Glutamatergic neuron (in vitro differentiated cells): ENCODE measurements around the gene KRT28. TPM values are rescaled to one million over a fixed set of nuclear protein-coding genes. Genes with fewer than 3 reads are reported as not detected.

Experiments used
- DNase-seq: peaks from one replicate; pipeline ENCODE4 v3.0.0; 2022
- H3K27ac Mint-ChIP-seq: one replicate; pipeline ENCODE4 v1.8.0; 2020; ENCODE audit warnings: mild to moderate bottlenecking, mixed read lengths, inconsistent platforms; ENCODE audit not compliant: unreplicated experiment
- H3K27me3 Mint-ChIP-seq: one replicate; pipeline ENCODE4 v1.8.0; 2020; ENCODE audit warnings: mild to moderate bottlenecking, moderate library complexity, mixed read lengths, inconsistent platforms; ENCODE audit not compliant: unreplicated experiment
- H3K36me3 Mint-ChIP-seq: one replicate; pipeline ENCODE4 v1.8.0; 2020; ENCODE audit warnings: mild to moderate bottlenecking, mixed read lengths, inconsistent platforms; ENCODE audit not compliant: unreplicated experiment
- H3K4me1 Mint-ChIP-seq: one replicate; pipeline ENCODE4 v1.8.0; 2020; ENCODE audit warnings: mild to moderate bottlenecking, low read depth, mixed read lengths, inconsistent platforms; ENCODE audit not compliant: unreplicated experiment
- H3K4me3 Mint-ChIP-seq: one replicate; pipeline ENCODE4 v1.8.0; 2020; ENCODE audit warnings: mild to moderate bottlenecking, mixed read lengths, inconsistent platforms; ENCODE audit not compliant: unreplicated experiment
- H3K9me3 Mint-ChIP-seq: one replicate; pipeline ENCODE4 v1.8.0; 2020; ENCODE audit warnings: mild to moderate bottlenecking, moderate library complexity, mixed read lengths, inconsistent platforms; ENCODE audit not compliant: unreplicated experiment
- CTCF ChIP-seq: fragments of 200-600 bp; sonication (generic); IDR thresholded peaks from one replicate; pipeline ENCODE4 v1.5.0; 2021; ENCODE audit not compliant: partially characterized antibody, unreplicated experiment
- total RNA-seq: library from RNA; stranded (reverse); fragmentation: NEBNext Ultra II Directional; extraction: Animal tissue kit (Norgen Biotek cat#: 25700); gene quantifications from one replicate; pipeline ENCODE4 v1.2.1, GENCODE V29; 2021; ENCODE audit not compliant: unreplicated experiment

The KRT28 gene
- total RNA-seq, 1 donor from 2014 or later: not detected

DNA sequence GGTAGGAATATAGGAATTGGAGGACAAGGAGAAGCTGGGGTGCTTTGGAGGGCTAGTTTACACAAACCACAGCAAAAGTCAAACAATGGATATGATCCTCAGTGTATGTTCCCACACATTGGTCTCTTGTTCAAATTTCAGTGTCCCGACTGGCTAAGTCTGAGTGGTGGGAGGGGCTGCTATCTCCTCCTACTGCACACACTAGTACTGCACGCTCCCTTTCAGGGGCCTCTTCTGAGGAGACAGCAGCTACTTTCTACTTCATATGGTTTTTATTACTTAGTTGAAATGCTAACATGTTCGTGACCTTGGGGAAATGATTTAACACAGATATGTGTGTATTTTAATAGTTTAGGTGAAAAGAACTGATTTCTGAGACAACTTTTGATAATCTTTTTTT lies 41.5 kb upstream of the KRT28 start:
- H3K4me3 Mint-ChIP-seq: no peak overlapping the region
- TF ChIP-seq CTCF: no peak
- H3K27ac Mint-ChIP-seq: no peak overlapping the region
- H3K9me3 Mint-ChIP-seq: no peaks in the 10 kb centered on the region
- no peaks in the 10 kb centered on the region for H3K27me3 Mint-ChIP-seq
- no peak for DNase-seq
- H3K36me3 Mint-ChIP-seq: no peaks in the 10 kb centered on the region
- no peaks in the 10 kb centered on the region for H3K4me1 Mint-ChIP-seq

- no peak for DNase-seq
- no peak overlapping the region for H3K27ac Mint-ChIP-seq
- H3K9me3 Mint-ChIP-seq: no peaks in the 10 kb centered on the region
- H3K27me3 Mint-ChIP-seq: no peaks in the 10 kb centered on the region
- TF ChIP-seq CTCF: no peak
- H3K4me3 Mint-ChIP-seq: no peak overlapping the region
- no peaks in the 10 kb centered on the region for H3K36me3 Mint-ChIP-seq
- no peaks in the 10 kb centered on the region for H3K4me1 Mint-ChIP-seq
These were observed 39.4 kb upstream of the KRT28 start for GRCh38 chr17:40839194-40839593.

GRCh38 chr17:40836020-40836419 lies 36.3 kb upstream of the KRT28 start:
- Mint-ChIP-seq H3K4me3 (no peak overlapping the region), H3K27me3 (no peaks in the 10 kb centered on the region), H3K27ac (no peak overlapping the region), H3K36me3 (no peaks in the 10 kb centered on the region), H3K4me1 (no peaks in the 10 kb centered on the region), H3K9me3 (no peaks in the 10 kb centered on the region)
- TF ChIP-seq CTCF: no peak
- no peak for DNase-seq

DNA sequence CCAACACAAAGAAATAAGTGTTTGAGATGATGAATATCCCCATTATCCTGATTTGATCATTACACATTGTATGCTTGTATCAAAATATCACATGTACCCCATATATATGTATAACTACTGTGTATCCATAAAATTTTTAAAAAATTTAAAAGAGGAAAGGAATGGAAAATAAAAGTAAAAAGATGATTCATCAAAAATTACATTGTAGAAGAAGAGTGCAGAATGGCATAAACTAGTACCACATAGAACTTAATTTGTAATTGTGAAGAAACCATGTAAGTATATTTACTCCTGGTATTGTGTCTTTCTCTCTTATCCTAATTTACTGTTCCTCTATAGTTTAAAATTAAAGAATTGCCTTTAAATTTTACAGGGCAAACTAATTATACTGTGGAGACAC lies 34.1 kb upstream of the KRT28 start:
- Mint-ChIP-seq H3K4me3 (no peak overlapping the region), H3K27ac (no peak overlapping the region), H3K4me1 (no peaks in the 10 kb centered on the region), H3K36me3 (no peaks in the 10 kb centered on the region), H3K9me3 (no peaks in the 10 kb centered on the region), H3K27me3 (no peaks in the 10 kb centered on the region)
- DNase-seq: no peak
- no peak for TF ChIP-seq CTCF

DNA sequence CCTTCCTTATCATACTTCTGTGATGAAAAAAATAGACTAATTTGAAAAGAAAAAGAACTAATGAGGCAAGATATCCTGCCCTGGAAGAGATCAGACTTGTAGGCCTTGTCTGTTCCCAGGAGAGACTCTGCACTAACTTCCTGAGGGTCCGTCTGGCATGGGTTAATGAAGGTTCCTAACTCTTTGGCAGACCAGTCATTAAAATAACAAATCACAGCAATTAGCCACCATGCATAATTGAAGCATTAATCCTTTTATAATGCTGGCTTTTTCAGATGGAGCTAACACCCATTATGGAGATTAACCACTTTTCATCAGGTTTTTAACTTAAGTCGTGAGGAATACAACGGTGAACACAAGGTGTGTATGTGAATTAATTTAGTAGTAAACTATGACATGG lies 33.1 kb upstream of the KRT28 start:
- no peaks in the 10 kb centered on the region for H3K4me1 Mint-ChIP-seq
- H3K27me3 Mint-ChIP-seq: peaks cover under 1% of the 10 kb centered on the region
- no peak for DNase-seq
- H3K4me3 Mint-ChIP-seq: no peak overlapping the region
- H3K36me3 Mint-ChIP-seq: no peaks in the 10 kb centered on the region
- H3K9me3 Mint-ChIP-seq: no peaks in the 10 kb centered on the region
- H3K27ac Mint-ChIP-seq: no peak overlapping the region
- TF ChIP-seq CTCF: no peak
